GM21529 (cell line): Measurements from ENCODE around the gene LIPE.

Experiments used
- ATAC-seq: cut with Tn5 transposase; IDR thresholded peaks from one replicate; pipeline ENCODE4 v1.9.1; 2021; ENCODE audit not compliant: unreplicated experiment

Gene LIPE

DNA sequence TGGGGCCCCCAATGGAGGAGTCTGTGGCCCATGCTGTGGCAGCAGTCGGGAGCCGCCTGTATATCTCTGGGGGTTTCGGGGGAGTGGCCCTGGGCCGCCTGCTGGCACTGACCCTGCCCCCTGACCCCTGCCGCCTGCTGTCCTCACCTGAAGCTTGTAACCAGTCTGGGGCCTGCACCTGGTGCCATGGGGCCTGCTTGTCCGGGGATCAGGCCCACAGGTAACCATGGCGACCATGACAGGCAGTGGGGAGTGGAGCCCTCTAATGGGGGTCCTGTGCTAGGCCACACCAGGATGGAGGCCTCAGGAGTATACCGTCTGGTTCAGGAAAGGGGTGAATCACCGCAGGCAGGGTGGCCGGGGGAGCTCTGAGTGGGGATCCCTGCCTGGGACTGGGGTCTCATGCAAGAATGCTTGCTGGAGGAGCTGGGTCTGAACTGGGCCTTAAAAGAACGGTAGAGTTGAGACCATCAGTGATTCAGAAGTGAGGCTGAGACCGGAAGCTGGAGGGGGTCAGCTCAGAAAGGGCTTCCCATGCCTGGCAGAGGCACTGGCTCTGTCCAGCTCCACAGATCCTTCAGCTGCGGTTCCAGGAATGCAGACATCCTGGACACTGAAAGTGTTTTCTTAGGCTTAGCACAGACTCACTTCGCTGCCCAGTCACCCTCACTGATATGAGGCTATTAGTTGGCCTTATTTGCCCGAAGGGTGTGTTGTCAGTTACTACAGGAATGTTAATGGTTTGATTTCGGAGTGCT, 66.2 kb downstream of the LIPE start:
- ATAC-seq: no peak

DNA sequence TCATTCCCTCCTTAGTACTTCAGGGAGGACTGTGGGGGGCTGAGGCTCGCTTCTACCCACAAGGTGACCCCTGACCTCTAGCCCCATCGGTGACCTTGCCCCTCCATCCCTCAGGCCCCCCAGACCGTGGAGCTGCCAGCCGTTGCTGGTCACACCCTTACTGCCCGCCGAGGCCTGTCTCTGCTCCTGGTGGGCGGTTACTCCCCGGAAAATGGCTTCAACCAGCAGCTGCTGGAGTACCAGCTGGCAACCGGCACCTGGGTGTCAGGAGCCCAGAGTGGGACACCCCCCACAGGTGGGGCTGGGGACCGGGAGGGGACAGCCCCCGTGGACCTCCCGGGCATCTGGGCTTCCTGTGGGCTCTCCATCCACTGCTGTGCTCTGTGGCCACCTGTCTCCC, 69.9 kb downstream of the LIPE start:
- ATAC-seq: no peak

DNA sequence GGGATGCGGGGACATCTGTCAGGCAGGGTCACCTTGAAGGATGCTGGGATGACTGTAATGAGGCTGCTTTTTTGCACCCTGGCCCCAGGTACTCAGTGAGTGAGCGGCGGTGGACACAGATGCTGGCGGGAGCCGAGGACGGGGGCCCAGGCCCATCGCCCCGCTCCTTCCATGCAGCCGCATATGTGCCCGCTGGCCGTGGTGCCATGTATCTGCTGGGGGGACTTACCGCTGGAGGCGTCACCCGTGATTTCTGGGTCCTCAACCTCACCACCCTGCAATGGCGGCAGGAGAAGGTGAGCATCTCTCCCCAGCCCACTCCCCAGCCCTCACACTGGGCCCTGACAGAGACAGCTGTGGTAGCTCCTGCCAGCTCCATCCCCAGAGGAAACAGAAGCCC, 70.5 kb downstream of the LIPE start:
- ATAC-seq: no peak

DNA sequence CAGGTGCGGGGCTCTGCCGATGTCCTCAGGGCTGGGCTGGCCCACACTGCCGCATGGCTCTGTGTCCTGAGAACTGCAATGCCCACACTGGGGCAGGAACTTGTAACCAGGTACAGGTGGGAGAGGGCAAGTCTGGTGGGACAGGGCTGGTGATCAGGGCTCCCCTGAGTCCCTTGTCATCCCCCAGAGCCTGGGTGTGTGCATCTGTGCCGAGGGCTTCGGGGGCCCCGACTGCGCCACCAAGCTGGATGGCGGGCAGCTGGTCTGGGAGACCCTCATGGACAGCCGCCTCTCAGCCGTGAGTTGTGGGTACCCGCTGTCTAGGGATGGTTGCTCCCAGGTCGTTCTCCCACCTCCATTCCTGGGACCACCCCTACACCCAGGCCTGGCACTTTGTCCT, 71.3 kb downstream of the LIPE start:
- no peak for ATAC-seq

DNA sequence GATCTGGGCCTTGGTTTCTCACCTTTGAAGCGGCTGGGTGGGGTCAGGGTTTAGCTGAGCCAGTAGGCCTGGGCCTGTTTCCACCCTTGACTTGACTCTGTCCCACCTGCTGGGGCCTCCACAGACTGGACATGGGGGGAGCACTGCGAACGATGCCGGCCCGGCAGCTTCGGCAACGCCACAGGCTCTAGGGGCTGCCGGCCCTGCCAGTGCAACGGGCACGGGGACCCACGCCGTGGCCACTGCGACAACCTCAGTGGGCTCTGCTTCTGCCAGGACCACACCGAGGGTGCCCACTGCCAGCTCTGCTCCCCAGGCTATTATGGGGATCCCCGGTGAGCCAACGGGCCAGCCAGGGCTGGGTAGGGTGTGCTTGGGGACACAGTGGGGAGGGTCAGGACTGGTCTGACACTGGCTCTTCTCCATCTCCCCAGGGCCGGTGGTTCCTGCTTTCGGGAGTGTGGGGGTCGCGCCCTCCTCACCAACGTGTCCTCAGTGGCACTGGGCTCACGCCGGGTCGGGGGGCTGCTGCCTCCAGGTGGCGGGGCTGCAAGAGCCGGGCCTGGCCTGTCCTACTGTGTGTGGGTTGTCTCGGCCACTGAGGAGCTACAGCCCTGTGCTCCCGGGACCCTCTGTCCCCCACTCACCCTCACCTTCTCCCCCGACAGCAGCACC, 73.7 kb downstream of the LIPE start:
- ATAC-seq: no peak

DNA sequence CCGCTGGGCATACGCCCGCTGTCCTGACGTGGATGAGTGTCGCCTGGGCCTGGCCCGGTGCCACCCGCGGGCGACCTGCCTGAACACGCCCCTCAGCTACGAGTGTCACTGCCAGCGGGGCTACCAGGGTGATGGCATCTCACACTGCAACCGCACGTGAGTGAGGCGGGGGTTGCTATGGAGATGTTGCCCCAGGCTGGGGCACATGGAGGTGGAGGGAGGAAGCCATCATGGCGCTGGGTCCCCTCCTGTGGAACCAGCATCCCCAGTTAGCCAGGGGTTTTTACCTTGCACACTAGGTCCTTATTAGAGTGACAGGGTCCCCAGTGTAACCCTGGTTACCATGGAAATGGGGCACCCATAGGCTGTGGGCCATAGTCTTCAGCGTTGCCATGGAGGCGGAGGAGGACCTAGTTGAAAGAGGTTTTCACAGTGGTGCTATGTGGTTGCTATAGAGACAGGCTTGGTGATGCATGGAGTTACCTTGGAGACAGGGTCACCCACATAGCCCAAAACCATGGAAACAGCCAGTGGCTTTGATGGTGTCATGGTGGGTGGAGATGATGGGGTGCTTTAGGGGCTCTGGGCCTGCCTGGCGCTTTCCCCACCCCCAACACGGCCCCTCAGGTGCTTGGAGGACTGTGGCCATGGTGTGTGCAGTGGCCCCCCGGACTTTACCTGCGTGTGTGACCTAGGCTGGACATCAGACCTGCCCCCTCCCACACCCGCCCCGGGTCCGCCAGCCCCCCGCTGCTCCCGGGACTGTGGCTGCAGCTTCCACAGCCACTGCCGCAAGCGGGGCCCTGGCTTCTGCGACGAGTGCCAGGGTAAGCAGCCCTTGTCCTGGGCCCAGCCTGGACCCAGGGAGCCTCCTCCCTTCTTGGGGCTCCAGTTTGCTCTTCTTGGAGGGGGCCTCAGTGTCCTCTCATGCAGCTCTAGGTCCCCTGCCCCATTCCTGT, 74.6 kb downstream of the LIPE start:
- no peak for ATAC-seq
